ENCODE data around the gene DCAF15.

DNA sequence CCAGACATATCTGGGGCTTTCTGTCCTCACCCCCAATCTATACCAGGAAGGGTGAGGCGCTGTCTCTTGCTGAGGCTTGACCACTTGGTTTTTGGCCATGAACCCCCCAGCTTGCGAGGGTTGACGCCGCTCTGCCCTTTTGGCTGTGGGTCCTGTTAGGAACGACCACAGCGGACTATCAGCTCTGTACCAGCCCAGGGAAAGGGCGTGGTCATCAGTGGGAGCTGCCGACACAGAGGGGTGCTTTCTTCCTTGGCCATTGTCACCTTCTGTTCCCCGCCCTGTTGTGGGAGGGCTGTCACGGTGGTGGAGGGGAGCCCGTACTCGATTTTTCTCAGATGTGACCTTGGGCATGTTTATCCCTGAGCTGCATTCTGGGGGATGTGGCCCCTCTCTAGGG is 5.7 kb downstream of the DCAF15 start:
- TF ChIP-seq, protein P1, sequence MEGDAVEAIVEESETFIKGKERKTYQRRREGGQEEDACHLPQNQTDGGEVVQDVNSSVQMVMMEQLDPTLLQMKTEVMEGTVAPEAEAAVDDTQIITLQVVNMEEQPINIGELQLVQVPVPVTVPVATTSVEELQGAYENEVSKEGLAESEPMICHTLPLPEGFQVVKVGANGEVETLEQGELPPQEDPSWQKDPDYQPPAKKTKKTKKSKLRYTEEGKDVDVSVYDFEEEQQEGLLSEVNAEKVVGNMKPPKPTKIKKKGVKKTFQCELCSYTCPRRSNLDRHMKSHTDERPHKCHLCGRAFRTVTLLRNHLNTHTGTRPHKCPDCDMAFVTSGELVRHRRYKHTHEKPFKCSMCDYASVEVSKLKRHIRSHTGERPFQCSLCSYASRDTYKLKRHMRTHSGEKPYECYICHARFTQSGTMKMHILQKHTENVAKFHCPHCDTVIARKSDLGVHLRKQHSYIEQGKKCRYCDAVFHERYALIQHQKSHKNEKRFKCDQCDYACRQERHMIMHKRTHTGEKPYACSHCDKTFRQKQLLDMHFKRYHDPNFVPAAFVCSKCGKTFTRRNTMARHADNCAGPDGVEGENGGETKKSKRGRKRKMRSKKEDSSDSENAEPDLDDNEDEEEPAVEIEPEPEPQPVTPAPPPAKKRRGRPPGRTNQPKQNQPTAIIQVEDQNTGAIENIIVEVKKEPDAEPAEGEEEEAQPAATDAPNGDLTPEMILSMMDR (IDR thresholded peaks at IDR 0.05; ENCODE audit: low read depth, low read length) = no peak
- TF ChIP-seq POLR2A (IDR thresholded peaks at IDR 0.05; ENCODE audit: extremely low read depth, insufficient read length) (no peak), MYC (IDR thresholded peaks at IDR 0.05; ENCODE audit: low read depth, low read length) (no peak)
- TF ChIP-seq, protein P2, sequence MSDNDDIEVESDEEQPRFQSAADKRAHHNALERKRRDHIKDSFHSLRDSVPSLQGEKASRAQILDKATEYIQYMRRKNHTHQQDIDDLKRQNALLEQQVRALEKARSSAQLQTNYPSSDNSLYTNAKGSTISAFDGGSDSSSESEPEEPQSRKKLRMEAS (IDR thresholded peaks at IDR 0.05; ENCODE audit: low read depth, low read length) = no peak

Data from NB4 (cell line).